Upper lobe of right lung (tissue), 1 donor: Measurements from ENCODE around the gene RUBCN. TPM values are rescaled to one million over a fixed set of nuclear protein-coding genes. Genes with fewer than 3 reads are reported as not detected.

ENCODE experiments used
- ATAC-seq: fragments of 200-7000 bp; cut with Tn5 transposase; one replicate; pipeline ENCODE4 v1.9.1; 2020; ENCODE audit warnings: mild to moderate bottlenecking, moderate library complexity
- DNase-seq: peaks from one replicate; pipeline ENCODE4 v3.0.0-alpha.2; 2020
- H3K27ac ChIP-seq: fragments of 200-600 bp; one replicate; pipeline ENCODE4 v1.8.0; 2022
- H3K27me3 ChIP-seq: fragments of 200-600 bp; one replicate; pipeline ENCODE4 v1.8.0; 2022; ENCODE audit warnings: mild to moderate bottlenecking
- H3K36me3 ChIP-seq: fragments of 200-600 bp; one replicate; pipeline ENCODE4 v1.8.0; 2022
- H3K4me1 ChIP-seq: fragments of 200-600 bp; one replicate; pipeline ENCODE4 v1.8.0; 2022
- H3K4me3 ChIP-seq: fragments of 200-600 bp; one replicate; pipeline ENCODE4 v1.8.0; 2022; ENCODE audit warnings: mild to moderate bottlenecking
- H3K9me3 ChIP-seq: fragments of 200-600 bp; one replicate; pipeline ENCODE4 v1.8.0; 2022
- CTCF ChIP-seq: fragments of 200-600 bp; IDR thresholded peaks from one replicate; pipeline ENCODE4 v1.8.0; 2022; ENCODE audit warnings: antibody characterized with exemption
- intact Hi-C: fragments of 100-400 bp; cut with DNase I; formaldehyde crosslinking; loops from one replicate; pipeline ENCODE4 v1.11.0; 2022
- total RNA-seq: library from RNA; stranded (reverse); fragmentation: NEBNext Ultra II Directional; extraction: Animal tissue kit (Norgen Biotek cat#: 25700); gene quantifications from one replicate; pipeline ENCODE4 v1.2.1, GENCODE V29; 2021
- donor health status: DM: no; HTN: yes; CAD: no; lungs with severe emphysema.

The RUBCN gene
- total RNA-seq, 1 donor from 2014 or later = 35.2 TPM

GRCh38 chr3:197697355-197697754, 39.3 kb downstream of the RUBCN start:
- Histone ChIP-seq H3K27ac (no peak overlapping the region), H3K4me3 (no peak overlapping the region), H3K9me3 (no peaks in the 10 kb centered on the region), H3K4me1 (no peaks in the 10 kb centered on the region), H3K27me3 (no peaks in the 10 kb centered on the region), H3K36me3 (peaks cover 72% of the 10 kb centered on the region)
- intact Hi-C loops = no loop called here
- no peak for ATAC-seq
- TF ChIP-seq CTCF = no peak
- DNase-seq = no peak

GRCh38 chr3:197694251-197694650, 42.5 kb downstream of the RUBCN start:
- ATAC-seq = no peak
- no peaks in the 10 kb centered on the region for H3K9me3 ChIP-seq
- H3K27ac ChIP-seq = no peak overlapping the region
- no peaks in the 10 kb centered on the region for H3K4me1 ChIP-seq
- H3K4me3 ChIP-seq = no peak overlapping the region
- no peaks in the 10 kb centered on the region for H3K27me3 ChIP-seq
- no peak for DNase-seq
- peaks cover 61% of the 10 kb centered on the region for H3K36me3 ChIP-seq
- TF ChIP-seq CTCF = no peak
- intact Hi-C loops = no loop called here

- Histone ChIP-seq H3K27me3 (no peaks in the 10 kb centered on the region), H3K4me3 (no peak overlapping the region), H3K4me1 (no peaks in the 10 kb centered on the region), H3K36me3 (peaks cover 53% of the 10 kb centered on the region), H3K9me3 (no peaks in the 10 kb centered on the region), H3K27ac (no peak overlapping the region)
- intact Hi-C loops = no loop called here
- ATAC-seq = peak; percentile 65
- TF ChIP-seq CTCF = no peak
- no peak for DNase-seq
Measured at GRCh38 chr3:197692641-197693040, 44.1 kb downstream of the RUBCN start.

- no peak overlapping the region for H3K4me3 ChIP-seq
- TF ChIP-seq CTCF = no peak
- intact Hi-C loops = no loop called here
- no peaks in the 10 kb centered on the region for H3K4me1 ChIP-seq
- H3K9me3 ChIP-seq = no peaks in the 10 kb centered on the region
- H3K27me3 ChIP-seq = no peaks in the 10 kb centered on the region
- ATAC-seq = no peak
- H3K27ac ChIP-seq = no peak overlapping the region
- peaks cover 51% of the 10 kb centered on the region for H3K36me3 ChIP-seq
- DNase-seq = no peak
Measured at GRCh38 chr3:197690754-197691153, 46.0 kb downstream of the RUBCN start.

GRCh38 chr3:197687570-197687969, 49.1 kb downstream of the RUBCN start:
- Histone ChIP-seq H3K9me3 (no peaks in the 10 kb centered on the region), H3K27ac (no peak overlapping the region), H3K36me3 (peaks cover 51% of the 10 kb centered on the region), H3K4me3 (no peak overlapping the region), H3K4me1 (no peaks in the 10 kb centered on the region), H3K27me3 (no peaks in the 10 kb centered on the region)
- no peak for ATAC-seq
- no peak for DNase-seq
- intact Hi-C loops = no loop called here
- TF ChIP-seq CTCF = no peak

- H3K36me3 ChIP-seq = peaks cover 51% of the 10 kb centered on the region
- TF ChIP-seq CTCF = no peak
- no peaks in the 10 kb centered on the region for H3K4me1 ChIP-seq
- H3K27ac ChIP-seq = no peak overlapping the region
- no peaks in the 10 kb centered on the region for H3K27me3 ChIP-seq
- DNase-seq = no peak
- intact Hi-C loops = no loop called here
- H3K9me3 ChIP-seq = no peaks in the 10 kb centered on the region
- H3K4me3 ChIP-seq = no peak overlapping the region
- no peak for ATAC-seq
Measured at GRCh38 chr3:197686899-197687298, 49.8 kb downstream of the RUBCN start.
